HG03095 (cell line): ENCODE measurements around the gene FAM25A.

Experiments
- ATAC-seq: cut with Tn5 transposase; IDR thresholded peaks from one replicate; pipeline ENCODE4 v1.9.1; 2021; ENCODE audit warnings: moderate library complexity; ENCODE audit not compliant: unreplicated experiment

The FAM25A gene

GRCh38 chr10:87059401-87059800, 39.3 kb downstream of the FAM25A start:
- no peak for ATAC-seq

GRCh38 chr10:87060280-87060928, 40.3 kb downstream of the FAM25A start:
- ATAC-seq: no peak

GRCh38 chr10:87064651-87065050, 44.6 kb downstream of the FAM25A start:
- ATAC-seq: no peak

- ATAC-seq: no peak
Measured at GRCh38 chr10:87066178-87066577, 46.1 kb downstream of the FAM25A start.

GRCh38 chr10:87066865-87067264, 46.8 kb downstream of the FAM25A start:
- no peak for ATAC-seq

GRCh38 chr10:87068281-87068680, 48.2 kb downstream of the FAM25A start:
- ATAC-seq: no peak

- ATAC-seq: no peak
Measured at GRCh38 chr10:87072449-87072848, 52.4 kb downstream of the FAM25A start.
